MM.1S (cell line): Measurements from ENCODE around the gene GPATCH3.

Experiments used
- EZH2 ChIP-seq: fragments of 300-600 bp; sonication (generic); optimal IDR thresholded peaks from 2 replicates; pipeline ENCODE3; 2017; ENCODE audit warnings: low read depth, mild to moderate bottlenecking, antibody characterized with exemption, low read length, mixed read lengths
- EZH2phosphoT487 ChIP-seq: fragments of 300-600 bp; sonication (generic); IDR thresholded peaks from 2 replicates; pipeline ENCODE4 v1.6.1; 2018; ENCODE audit warnings: antibody characterized with exemption, low read length
- TF ChIP-seq, protein P1 (sequence below): fragments of 300-600 bp; sonication (generic); IDR thresholded peaks from 2 replicates; pipeline ENCODE4 v1.5.1; 2016; ENCODE audit warnings: antibody characterized with exemption, low read length, mixed read lengths

DNA sequence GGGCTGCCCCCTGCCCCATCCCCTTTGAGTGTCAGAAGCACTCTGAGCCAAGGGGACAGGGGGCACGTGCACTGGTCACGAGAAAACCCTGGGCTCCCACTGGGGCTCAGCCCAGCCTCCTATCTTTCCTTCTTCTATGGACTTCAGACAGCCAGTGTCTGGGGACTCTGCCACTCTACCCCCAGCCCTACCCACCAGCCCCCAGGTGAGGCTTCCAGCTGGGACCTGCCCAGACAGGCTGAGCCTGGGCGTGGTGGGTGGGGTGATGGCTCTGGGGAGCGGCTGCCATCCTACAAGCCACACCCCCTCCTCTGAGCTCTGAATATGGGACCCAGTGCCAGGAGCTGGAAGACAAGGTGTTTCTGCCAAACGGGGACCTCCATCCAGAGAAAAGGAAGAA, 45.4 kb downstream of the GPATCH3 start:
- TF ChIP-seq, protein P1, sequence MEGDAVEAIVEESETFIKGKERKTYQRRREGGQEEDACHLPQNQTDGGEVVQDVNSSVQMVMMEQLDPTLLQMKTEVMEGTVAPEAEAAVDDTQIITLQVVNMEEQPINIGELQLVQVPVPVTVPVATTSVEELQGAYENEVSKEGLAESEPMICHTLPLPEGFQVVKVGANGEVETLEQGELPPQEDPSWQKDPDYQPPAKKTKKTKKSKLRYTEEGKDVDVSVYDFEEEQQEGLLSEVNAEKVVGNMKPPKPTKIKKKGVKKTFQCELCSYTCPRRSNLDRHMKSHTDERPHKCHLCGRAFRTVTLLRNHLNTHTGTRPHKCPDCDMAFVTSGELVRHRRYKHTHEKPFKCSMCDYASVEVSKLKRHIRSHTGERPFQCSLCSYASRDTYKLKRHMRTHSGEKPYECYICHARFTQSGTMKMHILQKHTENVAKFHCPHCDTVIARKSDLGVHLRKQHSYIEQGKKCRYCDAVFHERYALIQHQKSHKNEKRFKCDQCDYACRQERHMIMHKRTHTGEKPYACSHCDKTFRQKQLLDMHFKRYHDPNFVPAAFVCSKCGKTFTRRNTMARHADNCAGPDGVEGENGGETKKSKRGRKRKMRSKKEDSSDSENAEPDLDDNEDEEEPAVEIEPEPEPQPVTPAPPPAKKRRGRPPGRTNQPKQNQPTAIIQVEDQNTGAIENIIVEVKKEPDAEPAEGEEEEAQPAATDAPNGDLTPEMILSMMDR: no peak
- no peak for TF ChIP-seq EZH2phosphoT487
- TF ChIP-seq EZH2: no peak
